ENCODE results near the gene DGKB. TPM values are rescaled to one million over a fixed set of nuclear protein-coding genes. Genes with fewer than 3 reads are reported as not detected.

The DGKB gene
- total RNA-seq, 1 donor from 2014 or later: not detected

GRCh38 chr7:14218338-14218737, 684.2 kb downstream of the DGKB start:
- H3K27me3 ChIP-seq: no peaks in the 10 kb centered on the region
- no peaks in the 10 kb centered on the region for H3K36me3 ChIP-seq
- no peak for DNase-seq
- H3K4me1 ChIP-seq: no peaks in the 10 kb centered on the region
- no peak for TF ChIP-seq CTCF (IDR thresholded peaks at IDR 0.05)
- no peak overlapping the region for H3K27ac ChIP-seq
- no peak for ATAC-seq
- intact Hi-C loops (cut with DNase I): no loop called here
- H3K4me3 ChIP-seq: no peak overlapping the region
- no peaks in the 10 kb centered on the region for H3K9me3 ChIP-seq

- no peak for DNase-seq
- intact Hi-C loops (cut with DNase I): no loop called here
- H3K9me3 ChIP-seq: no peaks in the 10 kb centered on the region
- H3K36me3 ChIP-seq: no peaks in the 10 kb centered on the region
- no peak for ATAC-seq
- no peaks in the 10 kb centered on the region for H3K27me3 ChIP-seq
- H3K4me3 ChIP-seq: no peak overlapping the region
- no peaks in the 10 kb centered on the region for H3K4me1 ChIP-seq
- H3K27ac ChIP-seq: no peak overlapping the region
- no peak for TF ChIP-seq CTCF (IDR thresholded peaks at IDR 0.05)
Measured at GRCh38 chr7:14209896-14210484, 692.6 kb downstream of the DGKB start.

- intact Hi-C loops (cut with DNase I): no loop called here
- H3K9me3 ChIP-seq: no peaks in the 10 kb centered on the region
- H3K4me1 ChIP-seq: no peaks in the 10 kb centered on the region
- H3K27ac ChIP-seq: no peak overlapping the region
- TF ChIP-seq CTCF (IDR thresholded peaks at IDR 0.05): no peak
- no peaks in the 10 kb centered on the region for H3K27me3 ChIP-seq
- H3K4me3 ChIP-seq: no peak overlapping the region
- ATAC-seq (no peak), DNase-seq (no peak)
- no peaks in the 10 kb centered on the region for H3K36me3 ChIP-seq
Measured at GRCh38 chr7:14207711-14208110, 694.8 kb downstream of the DGKB start.

GRCh38 chr7:14207138-14207537, 695.4 kb downstream of the DGKB start:
- DNase-seq (no peak), ATAC-seq (no peak)
- intact Hi-C loops (cut with DNase I): no loop called here
- TF ChIP-seq CTCF (IDR thresholded peaks at IDR 0.05): no peak
- Histone ChIP-seq H3K36me3 (no peaks in the 10 kb centered on the region), H3K27me3 (no peaks in the 10 kb centered on the region), H3K27ac (no peak overlapping the region), H3K4me3 (no peak overlapping the region), H3K9me3 (no peaks in the 10 kb centered on the region), H3K4me1 (no peaks in the 10 kb centered on the region)

GRCh38 chr7:14206121-14206520, 696.4 kb downstream of the DGKB start:
- H3K4me3 ChIP-seq: no peak overlapping the region
- intact Hi-C loops (cut with DNase I): no loop called here
- no peak for TF ChIP-seq CTCF (IDR thresholded peaks at IDR 0.05)
- no peaks in the 10 kb centered on the region for H3K9me3 ChIP-seq
- ATAC-seq: no peak
- H3K27me3 ChIP-seq: no peaks in the 10 kb centered on the region
- H3K27ac ChIP-seq: no peak overlapping the region
- no peaks in the 10 kb centered on the region for H3K4me1 ChIP-seq
- DNase-seq: no peak
- no peaks in the 10 kb centered on the region for H3K36me3 ChIP-seq

GRCh38 chr7:14201353-14201752, 701.2 kb downstream of the DGKB start:
- intact Hi-C loops (cut with DNase I): no loop called here
- H3K4me1 ChIP-seq: no peaks in the 10 kb centered on the region
- ATAC-seq: no peak
- TF ChIP-seq CTCF (IDR thresholded peaks at IDR 0.05): no peak
- no peak for DNase-seq
- H3K9me3 ChIP-seq: no peaks in the 10 kb centered on the region
- no peaks in the 10 kb centered on the region for H3K27me3 ChIP-seq
- H3K27ac ChIP-seq: no peak overlapping the region
- H3K36me3 ChIP-seq: no peaks in the 10 kb centered on the region
- no peak overlapping the region for H3K4me3 ChIP-seq

All from upper lobe of right lung (tissue), 1 donor.